Measurements from ENCODE around the gene DNAAF2. TPM values are rescaled to one million over a fixed set of nuclear protein-coding genes. Genes with fewer than 3 reads are reported as not detected.
"Not testable (repeated sequence)": the region's sequence is repeated elsewhere in the genome, so short reads cannot be mapped to it uniquely, and the experiment has no call there.

The DNAAF2 gene
- total and polyA plus RNA-seq, 4 donors, result 4.4 to 12.3 (median 9.9) TPM

DNA sequence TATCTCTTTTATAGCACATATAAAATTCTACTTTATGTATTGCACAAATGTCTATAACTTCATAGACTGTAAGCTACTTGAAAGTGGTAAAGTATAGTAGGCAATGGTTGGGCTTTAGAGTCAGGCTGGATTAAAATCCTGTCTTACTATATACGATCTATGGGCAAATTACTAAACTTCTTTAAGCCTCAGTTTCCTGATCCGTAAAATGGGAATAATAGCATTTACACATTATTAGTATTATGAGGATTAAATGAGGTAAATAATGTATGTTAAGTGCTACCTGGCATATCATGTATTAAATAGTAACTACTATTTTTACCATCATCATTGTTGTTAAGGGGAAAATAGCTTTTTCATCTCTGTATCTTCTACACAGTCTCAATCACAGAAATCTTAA lies 38.5 kb upstream of the DNAAF2 start:
- Histone ChIP-seq H3K4me3 (no peak overlapping the region), H3K27ac (ENCODE audit: low read depth in 1 of 2, low read length in 1 of 2) (no peak overlapping the region), H3K9me3 (ENCODE audit: control insufficient read depth in 4 of 4, insufficient read depth in 3 of 4, low read length in 3 of 4) (no peaks in the 10 kb centered on the region), H3K4me1 (ENCODE audit: control insufficient read depth in 5 of 5, insufficient read depth in 5 of 5, low read length in 5 of 5) (no peaks in the 10 kb centered on the region), H3K9ac (ENCODE audit: insufficient read depth in 1 of 2, low read length in 2 of 2) (no peak overlapping the region), H3K27me3 (ENCODE audit: control insufficient read depth in 3 of 3, insufficient read depth in 3 of 3, low read length in 2 of 3) (no peaks in the 10 kb centered on the region), H3K36me3 (ENCODE audit: control insufficient read depth in 4 of 4, insufficient read depth in 4 of 4, low read length in 4 of 4) (peaks cover 0 to 10% (median 3%) of the 10 kb centered on the region in 4 donors)
- ATAC-seq (ENCODE audit: insufficient read depth, low FRiP score) (no peak), DNase-seq (no peak)
- TF ChIP-seq, protein P1, sequence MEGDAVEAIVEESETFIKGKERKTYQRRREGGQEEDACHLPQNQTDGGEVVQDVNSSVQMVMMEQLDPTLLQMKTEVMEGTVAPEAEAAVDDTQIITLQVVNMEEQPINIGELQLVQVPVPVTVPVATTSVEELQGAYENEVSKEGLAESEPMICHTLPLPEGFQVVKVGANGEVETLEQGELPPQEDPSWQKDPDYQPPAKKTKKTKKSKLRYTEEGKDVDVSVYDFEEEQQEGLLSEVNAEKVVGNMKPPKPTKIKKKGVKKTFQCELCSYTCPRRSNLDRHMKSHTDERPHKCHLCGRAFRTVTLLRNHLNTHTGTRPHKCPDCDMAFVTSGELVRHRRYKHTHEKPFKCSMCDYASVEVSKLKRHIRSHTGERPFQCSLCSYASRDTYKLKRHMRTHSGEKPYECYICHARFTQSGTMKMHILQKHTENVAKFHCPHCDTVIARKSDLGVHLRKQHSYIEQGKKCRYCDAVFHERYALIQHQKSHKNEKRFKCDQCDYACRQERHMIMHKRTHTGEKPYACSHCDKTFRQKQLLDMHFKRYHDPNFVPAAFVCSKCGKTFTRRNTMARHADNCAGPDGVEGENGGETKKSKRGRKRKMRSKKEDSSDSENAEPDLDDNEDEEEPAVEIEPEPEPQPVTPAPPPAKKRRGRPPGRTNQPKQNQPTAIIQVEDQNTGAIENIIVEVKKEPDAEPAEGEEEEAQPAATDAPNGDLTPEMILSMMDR (IDR thresholded peaks at IDR 0.05; ENCODE audit: control extremely low read depth, extremely low read depth), result no peak
- WGBS, 2 donors, result 90 to 99% methylated on average over 2 of the region's 2 CpGs

DNA sequence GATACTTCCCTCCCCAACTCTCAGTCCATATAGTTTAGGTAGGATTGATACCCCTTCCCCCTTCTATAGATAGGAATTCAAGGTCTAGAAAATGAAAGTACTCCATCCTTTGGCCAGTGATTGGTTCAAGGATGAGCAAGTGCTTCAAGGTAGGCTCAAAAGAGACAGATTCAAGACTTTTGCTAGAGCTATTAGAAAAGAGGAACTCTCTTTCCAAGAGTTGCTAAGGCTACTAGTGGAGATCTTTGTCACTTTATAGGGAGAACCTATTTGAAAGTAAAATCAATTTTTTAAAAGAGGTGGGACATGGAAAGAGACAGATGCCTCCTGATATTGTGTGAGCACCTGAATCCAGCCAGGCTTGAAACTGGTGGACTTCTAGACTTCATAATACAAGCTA lies 35.4 kb upstream of the DNAAF2 start:
- TF ChIP-seq, protein P1 (IDR thresholded peaks at IDR 0.05; ENCODE audit: control extremely low read depth, extremely low read depth), result no peak
- ATAC-seq (ENCODE audit: insufficient read depth, low FRiP score), result no peak

DNA sequence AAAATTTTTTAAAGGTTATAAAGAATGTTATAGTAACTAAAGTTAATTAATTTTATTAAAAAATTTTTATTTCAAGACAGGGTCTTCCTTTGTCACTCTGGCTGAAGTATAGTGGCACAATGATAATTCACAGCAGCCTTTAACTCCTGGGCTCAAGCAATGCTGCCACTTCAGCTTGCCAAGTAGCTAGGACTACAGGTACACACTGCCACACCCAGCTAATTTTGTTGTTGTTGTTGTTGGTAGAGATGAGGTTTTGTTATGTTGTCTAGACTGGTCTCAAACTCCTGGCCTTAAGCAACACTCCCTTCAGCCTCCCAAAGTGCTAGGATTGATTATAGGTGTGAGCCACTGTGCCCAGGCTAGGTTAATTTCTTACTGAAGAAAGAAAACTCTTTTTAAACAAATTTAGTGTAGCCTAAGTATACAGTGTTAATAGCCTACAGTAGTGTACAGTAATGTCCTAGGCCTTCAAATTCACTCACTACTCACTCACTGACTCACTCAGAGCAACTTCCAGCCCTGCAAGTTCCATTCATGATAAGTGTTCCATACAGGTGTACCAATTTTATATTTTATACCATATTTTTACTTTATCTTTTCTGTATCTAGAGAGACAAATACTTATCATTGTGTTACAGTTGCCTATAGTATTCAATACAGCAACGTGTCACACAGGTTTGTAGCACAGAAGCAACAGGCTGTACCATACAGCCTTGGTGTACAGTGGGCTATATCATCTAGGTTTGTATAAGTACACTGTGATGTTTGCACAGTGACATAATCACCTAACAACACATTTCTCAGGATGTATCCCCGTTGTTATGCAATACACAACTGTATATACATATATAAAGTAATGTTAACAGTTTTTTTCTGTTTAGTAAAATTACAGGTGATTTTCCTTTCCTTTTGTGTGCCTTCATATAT lies 24.7 kb upstream of the DNAAF2 start:
- Histone ChIP-seq H3K9ac (ENCODE audit: insufficient read depth in 1 of 2, low read length in 2 of 2) (no peak overlapping the region), H3K9me3 (ENCODE audit: control insufficient read depth in 4 of 4, insufficient read depth in 3 of 4, low read length in 3 of 4) (no peaks in the 10 kb centered on the region), H3K36me3 (ENCODE audit: control insufficient read depth in 4 of 4, insufficient read depth in 4 of 4, low read length in 4 of 4) (peaks cover 0 to 5% (median 0%) of the 10 kb centered on the region in 4 donors), H3K4me1 (ENCODE audit: control insufficient read depth in 5 of 5, insufficient read depth in 5 of 5, low read length in 5 of 5) (peaks cover 0 to 2% (median 0%) of the 10 kb centered on the region in 5 donors), H3K27ac (ENCODE audit: low read depth in 1 of 2, low read length in 1 of 2) (no peak overlapping the region), H3K4me3 (no peak overlapping the region), H3K27me3 (ENCODE audit: control insufficient read depth in 3 of 3, insufficient read depth in 3 of 3, low read length in 2 of 3) (no peaks in the 10 kb centered on the region)
- DNase-seq (no peak), ATAC-seq (ENCODE audit: insufficient read depth, low FRiP score) (no peak)
- TF ChIP-seq, protein P1 (IDR thresholded peaks at IDR 0.05; ENCODE audit: control extremely low read depth, extremely low read depth), result no peak
- WGBS, 2 donors, result 75 to 81% methylated on average over 2 of the region's 2 CpGs

More for the DNA sequence above, 35.4 kb upstream of the DNAAF2 start:
- Histone ChIP-seq H3K4me3 (no peak overlapping the region), H3K9ac (ENCODE audit: insufficient read depth in 1 of 2, low read length in 2 of 2) (no peak overlapping the region), H3K9me3 (ENCODE audit: control insufficient read depth in 4 of 4, insufficient read depth in 3 of 4, low read length in 3 of 4) (no peaks in the 10 kb centered on the region), H3K36me3 (ENCODE audit: control insufficient read depth in 4 of 4, insufficient read depth in 4 of 4, low read length in 4 of 4) (peaks cover 0 to 5% (median 1%) of the 10 kb centered on the region in 4 donors), H3K27ac (ENCODE audit: low read depth in 1 of 2, low read length in 1 of 2) (no peak overlapping the region), H3K4me1 (ENCODE audit: control insufficient read depth in 5 of 5, insufficient read depth in 5 of 5, low read length in 5 of 5) (no peaks in the 10 kb centered on the region), H3K27me3 (ENCODE audit: control insufficient read depth in 3 of 3, insufficient read depth in 3 of 3, low read length in 2 of 3) (no peaks in the 10 kb centered on the region)
- no peak for DNase-seq

DNA sequence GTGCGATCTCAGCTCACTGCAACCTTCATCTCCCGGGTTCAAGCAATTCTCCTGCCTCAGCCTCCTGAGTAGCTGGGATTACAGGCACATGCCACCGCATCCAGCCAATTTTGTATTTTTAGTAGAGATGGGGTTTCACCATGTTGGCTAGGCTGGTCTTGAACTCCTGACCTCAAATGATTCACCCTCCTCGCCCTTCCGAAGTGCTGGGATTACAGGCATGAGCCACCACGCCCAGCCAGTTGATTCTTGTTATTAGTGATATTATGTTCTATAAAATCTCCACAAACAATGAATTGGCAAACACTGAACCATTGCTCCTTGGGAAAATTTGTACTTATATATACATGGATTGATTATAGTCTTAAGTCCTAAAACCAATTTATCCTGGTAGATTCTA lies 22.5 kb upstream of the DNAAF2 start:
- 96 to 98% methylated on average over 6 of the region's 6 CpGs for WGBS, 2 donors
- DNase-seq; H3K4me3 ChIP-seq; H3K9ac ChIP-seq (ENCODE audit: insufficient read depth in 1 of 2, low read length in 2 of 2); H3K27me3 ChIP-seq (ENCODE audit: control insufficient read depth in 3 of 3, insufficient read depth in 3 of 3, low read length in 2 of 3); H3K9me3 ChIP-seq (ENCODE audit: control insufficient read depth in 4 of 4, insufficient read depth in 3 of 4, low read length in 3 of 4); ATAC-seq (ENCODE audit: insufficient read depth, low FRiP score); H3K4me1 ChIP-seq (ENCODE audit: control insufficient read depth in 5 of 5, insufficient read depth in 5 of 5, low read length in 5 of 5); H3K27ac ChIP-seq (ENCODE audit: low read depth in 1 of 2, low read length in 1 of 2): not testable (repeated sequence)
- H3K36me3 ChIP-seq (ENCODE audit: control insufficient read depth in 4 of 4, insufficient read depth in 4 of 4, low read length in 4 of 4), result peaks cover 0 to 11% (median 0%) of the 10 kb centered on the region in 4 donors

All from lung (tissue), 12 donors.